Pons (tissue), 1 donor: ENCODE results near the gene CDC42EP2.
"Not testable (repeated sequence)": the region's sequence is repeated elsewhere in the genome, so short reads cannot be mapped to it uniquely, and the experiment has no call there.

Experiments
- DNase-seq: peaks from one replicate; pipeline ENCODE4 v3.0.0-alpha.2; 2016; ENCODE audit warnings: low spot score

CDC42EP2 gene

DNA sequence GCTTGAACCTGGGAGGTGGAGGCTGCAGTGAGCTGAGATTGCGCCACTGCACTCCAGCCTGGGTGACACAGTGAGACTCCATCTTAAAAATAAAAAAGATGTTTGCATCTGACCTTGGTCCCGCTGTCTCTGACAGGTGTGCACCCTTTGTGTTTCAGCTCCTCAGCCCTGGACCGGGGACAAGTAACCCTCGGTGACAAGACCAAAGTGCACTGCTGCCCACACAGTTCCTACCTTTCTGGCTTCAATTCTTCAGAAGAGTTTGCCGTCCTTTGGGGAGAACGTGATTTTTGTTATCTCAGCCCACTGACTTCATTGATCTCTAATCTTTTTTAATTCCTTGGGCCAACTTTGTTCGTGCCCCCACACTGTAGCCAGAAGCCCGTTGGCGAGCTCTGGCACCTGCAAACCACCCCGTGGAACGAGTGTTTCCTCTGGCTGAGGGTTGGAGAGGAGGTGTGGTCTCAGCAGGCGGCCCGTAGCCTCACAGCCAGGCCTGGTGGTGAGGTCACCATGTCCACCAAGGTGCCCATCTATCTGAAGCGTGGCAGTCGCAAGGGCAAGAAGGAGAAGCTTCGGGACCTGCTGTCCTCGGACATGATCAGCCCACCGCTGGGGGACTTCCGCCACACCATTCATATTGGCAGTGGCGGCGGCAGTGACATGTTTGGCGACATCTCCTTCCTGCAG is 5.9 kb downstream of the CDC42EP2 start:
- no peak for DNase-seq

DNA sequence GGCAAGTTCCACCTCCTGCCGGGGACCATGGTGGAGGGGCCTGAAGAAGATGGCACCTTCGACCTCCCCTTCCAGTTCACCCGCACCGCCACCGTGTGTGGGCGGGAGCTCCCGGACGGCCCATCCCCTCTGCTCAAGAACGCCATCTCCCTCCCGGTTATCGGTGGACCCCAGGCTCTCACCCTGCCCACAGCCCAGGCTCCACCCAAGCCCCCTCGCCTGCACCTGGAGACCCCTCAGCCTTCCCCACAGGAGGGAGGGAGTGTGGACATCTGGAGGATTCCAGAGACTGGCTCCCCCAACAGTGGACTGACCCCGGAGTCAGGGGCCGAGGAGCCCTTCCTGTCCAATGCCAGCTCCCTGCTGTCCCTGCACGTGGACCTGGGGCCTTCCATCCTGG is 6.4 kb downstream of the CDC42EP2 start:
- DNase-seq = no peak

GRCh38 chr11:65321828-65322485 is 7.3 kb downstream of the CDC42EP2 start:
- DNase-seq = peak; percentile 16

GRCh38 chr11:65323813-65324212 is 9.1 kb downstream of the CDC42EP2 start:
- DNase-seq = no peak

DNA sequence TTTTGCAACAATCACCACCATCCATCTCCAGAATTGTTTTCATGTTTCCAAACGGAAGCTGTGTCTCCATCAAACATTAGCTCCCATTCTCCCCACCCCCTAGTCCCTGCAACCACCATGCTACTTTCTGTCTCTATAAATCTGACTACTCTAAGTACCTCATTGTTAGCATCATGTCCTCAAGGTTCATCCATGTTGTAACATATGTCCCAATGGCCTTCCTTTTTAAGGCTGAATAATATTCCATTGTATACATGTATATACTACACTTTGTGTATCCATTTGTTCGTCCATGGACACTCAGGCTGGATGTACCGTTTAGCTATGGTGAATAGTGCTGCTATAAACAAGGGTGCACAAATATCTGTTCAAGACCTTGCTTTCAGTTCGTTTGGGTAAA is 10.8 kb downstream of the CDC42EP2 start:
- DNase-seq = no peak

DNA sequence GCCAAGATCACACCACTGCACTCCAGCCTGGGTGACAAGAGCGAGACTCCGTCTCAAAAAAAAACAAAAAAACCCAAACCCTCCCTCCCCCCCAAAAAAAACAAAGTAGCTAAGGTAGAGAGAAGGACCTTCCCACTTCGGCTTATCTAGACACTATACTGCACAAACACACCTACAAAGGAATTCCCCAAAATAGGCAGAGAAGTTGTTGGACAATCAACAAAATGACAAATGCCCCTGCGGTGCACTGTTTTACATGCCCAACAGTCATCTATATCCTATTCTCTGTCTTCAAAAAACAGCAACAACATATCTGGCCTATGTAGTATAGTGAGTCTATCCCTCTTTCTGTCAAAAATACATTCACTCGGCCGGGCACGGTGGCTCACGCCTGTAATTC is 12.4 kb downstream of the CDC42EP2 start:
- no peak for DNase-seq

DNA sequence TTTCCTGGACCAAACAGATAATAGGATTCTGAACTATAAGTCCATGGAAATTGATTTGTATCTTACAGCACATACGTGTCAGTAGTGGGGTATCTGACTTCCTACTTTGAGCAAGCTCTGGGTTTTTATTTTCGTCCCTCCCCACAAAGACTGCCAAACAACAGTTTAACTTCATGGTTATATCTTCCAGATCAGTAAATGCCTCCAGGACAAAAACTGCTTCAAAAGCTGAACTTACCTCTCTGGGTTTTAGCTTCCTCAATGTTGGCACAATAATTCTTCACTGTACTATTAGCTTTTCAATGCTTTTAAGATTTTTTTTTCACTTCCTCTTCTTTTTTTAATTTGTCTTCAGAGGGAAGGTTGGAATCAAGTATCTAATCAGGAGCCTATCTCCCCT is 14.8 kb downstream of the CDC42EP2 start:
- DNase-seq = no peak

- peak; percentile 96 for DNase-seq
These were observed 15.3 kb downstream of the CDC42EP2 start for GRCh38 chr11:65329944-65330403.

- no peak for DNase-seq
These were observed 15.9 kb downstream of the CDC42EP2 start for GRCh38 chr11:65330544-65330943.

DNA sequence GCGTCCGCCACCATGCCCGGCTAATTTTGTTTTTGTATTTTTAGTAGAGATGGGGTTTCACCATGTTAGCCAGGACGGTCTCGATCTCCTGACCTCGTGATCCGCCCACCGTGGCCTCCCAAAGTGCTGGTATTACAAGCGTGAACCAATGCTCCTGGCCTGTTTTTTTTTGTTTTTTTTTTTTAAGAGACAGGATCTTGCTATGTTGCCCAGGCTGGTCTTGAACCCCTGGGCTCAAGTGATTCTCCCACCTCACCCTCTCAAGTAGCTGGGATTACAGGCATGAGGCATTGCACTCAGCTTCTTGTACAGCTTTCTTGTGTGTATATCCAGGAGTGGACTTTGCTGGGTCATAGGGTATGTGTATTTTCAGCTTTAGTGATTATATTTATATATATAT is 17.9 kb downstream of the CDC42EP2 start:
- not testable (repeated sequence) for DNase-seq

GRCh38 chr11:65334696-65335295 is 20.1 kb downstream of the CDC42EP2 start:
- DNase-seq = peak; percentile 14

DNA sequence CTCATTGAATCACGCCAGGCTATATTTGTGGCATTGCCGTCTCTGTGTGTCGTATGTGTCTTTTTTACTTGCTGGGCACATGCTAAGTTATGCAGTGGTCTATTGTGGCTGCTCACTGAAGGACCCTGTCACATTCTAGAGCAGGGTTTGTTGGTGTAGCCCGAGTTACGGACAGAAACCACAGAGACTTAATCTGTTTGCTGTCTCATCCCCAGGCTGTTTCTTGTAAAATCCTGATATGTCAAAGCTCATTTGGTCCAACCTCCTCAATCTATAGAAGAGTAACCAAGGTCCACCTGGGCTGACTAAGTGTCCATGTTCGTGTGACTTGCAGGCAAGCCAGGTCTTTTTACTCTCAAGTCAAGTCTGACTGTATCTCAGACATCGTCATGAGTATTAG is 24.0 kb downstream of the CDC42EP2 start:
- DNase-seq = no peak

- peak; percentile 72 for DNase-seq
These were observed 25.6 kb downstream of the CDC42EP2 start for GRCh38 chr11:65340226-65340625.

- no peak for DNase-seq
These were observed 27.2 kb downstream of the CDC42EP2 start for GRCh38 chr11:65341856-65342255.

DNA sequence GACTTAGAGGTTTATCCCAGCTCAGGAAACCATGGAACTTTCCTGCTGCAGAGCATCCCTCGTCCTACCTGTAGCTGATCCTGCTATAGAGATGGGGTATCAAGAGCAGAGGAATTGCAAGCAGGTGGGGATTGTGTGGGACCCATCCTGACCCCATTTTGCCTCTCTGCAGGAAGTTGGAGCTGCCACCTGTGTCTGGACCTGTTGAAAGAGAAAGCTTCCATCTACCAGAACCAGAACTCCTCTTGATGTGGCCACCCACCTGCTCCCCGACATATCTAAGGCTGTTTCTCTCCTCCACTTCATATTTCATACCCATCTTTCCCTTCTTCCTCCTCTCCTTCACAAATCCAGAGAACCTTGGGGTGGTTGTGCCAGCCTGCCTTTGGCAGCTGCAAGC is 36.8 kb downstream of the CDC42EP2 start:
- DNase-seq = no peak

- DNase-seq = peak; percentile 39
These were observed 38.1 kb downstream of the CDC42EP2 start for GRCh38 chr11:65352783-65353182.

GRCh38 chr11:65353376-65353775 is 38.7 kb downstream of the CDC42EP2 start:
- DNase-seq = no peak

DNA sequence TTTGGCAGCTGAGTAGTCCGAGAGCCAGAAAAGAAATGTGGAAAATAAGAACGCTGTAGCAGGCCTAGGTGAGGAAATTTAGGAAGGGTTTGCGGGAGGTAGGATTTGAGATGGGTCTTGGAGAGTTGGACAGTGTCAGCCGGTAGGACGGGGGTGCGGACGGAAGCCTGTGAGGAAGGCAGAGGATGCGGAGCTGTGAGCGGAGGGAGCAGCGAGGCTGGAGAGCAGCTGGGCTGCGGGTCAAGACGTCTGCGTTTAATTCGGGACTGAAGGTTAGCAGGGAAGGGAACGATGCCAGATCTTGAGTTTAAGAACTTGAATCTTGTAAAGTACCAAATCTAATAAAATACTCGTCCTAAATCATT is 39.2 kb downstream of the CDC42EP2 start:
- no peak for DNase-seq

DNA sequence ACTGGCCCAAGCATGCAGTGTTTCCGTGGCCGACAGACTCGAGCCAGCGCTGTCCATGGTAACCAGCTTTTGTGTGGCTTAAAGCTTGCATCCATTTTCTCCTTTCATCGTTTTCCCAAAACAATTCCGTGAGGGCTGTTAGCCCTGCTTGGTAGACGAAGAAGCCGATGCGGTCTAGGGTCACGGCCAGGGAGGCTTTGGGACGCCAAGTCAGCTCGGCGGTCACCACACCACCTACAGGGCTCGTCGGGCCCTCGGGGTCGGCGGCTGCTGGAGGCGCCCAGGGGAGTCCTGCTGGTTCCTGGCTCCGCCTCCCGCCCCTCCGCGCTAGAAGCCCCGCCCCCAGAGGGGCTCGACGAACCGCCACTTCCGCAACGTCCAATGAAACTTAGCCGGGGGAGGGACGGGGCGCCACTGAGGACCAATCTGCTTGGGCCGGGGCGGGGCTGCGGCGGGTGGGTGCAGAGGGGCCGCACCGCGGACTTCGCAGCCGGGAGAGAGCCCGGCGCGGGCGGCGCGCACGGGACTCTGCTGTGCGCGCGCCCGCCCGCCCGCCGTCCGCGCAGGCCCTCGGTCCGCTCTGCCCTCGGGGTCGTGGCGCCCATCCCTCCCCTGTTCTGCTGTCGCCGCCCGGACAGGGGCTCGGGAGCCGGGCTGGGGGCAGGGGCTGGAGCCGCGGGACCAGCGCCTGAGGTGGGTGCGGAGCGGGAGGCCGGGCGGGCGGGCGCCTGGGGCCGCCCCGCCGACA is 39.8 kb downstream of the CDC42EP2 start, which contains the start of gene TIGD3:
TSS of gene TIGD3 (plus strand) at position 487 of the 748 bp plus-strand sequence. CDS start 1,058 bp downstream, outside the sequence.
- DNase-seq = peak; percentile 95

GRCh38 chr11:65355013-65355775 is 40.5 kb downstream of the CDC42EP2 start:
- DNase-seq = no peak

GRCh38 chr11:65355776-65356393 is 41.2 kb downstream of the CDC42EP2 start:
- DNase-seq = no peak
